ENCODE data around the gene NADSYN1.

- no peak for TF ChIP-seq CTCF (IDR thresholded peaks at IDR 0.05)
- TF ChIP-seq POLR2A (IDR thresholded peaks at IDR 0.05) = no peak
Measured at GRCh38 chr11:71435278-71435951, 17.6 kb upstream of the NADSYN1 start.
